Spinal cord (tissue), 10 donors: Measurements from ENCODE around the gene SLC25A23. TPM values are rescaled to one million over a fixed set of nuclear protein-coding genes. Genes with fewer than 3 reads are reported as not detected.

Experiments
- DNase-seq, 6 donors: peaks; one replicate each; pipeline versions ENCODE4 v3.0.0 to v3.0.0-alpha.2; 2013 to 2015; ENCODE audit warnings: low spot score in 6 of 6, low read depth in 4 of 6
- H3K27ac ChIP-seq: one replicate; pipeline ENCODE4 v1.5.1; 2013; ENCODE audit warnings: low read depth, low read length, control low read depth
- H3K27me3 ChIP-seq: one replicate; pipeline ENCODE4 v1.6.1; 2013; ENCODE audit warnings: low read length; ENCODE audit not compliant: control insufficient read depth, insufficient read depth
- H3K36me3 ChIP-seq: one replicate; pipeline ENCODE4 v1.6.1; 2013; ENCODE audit warnings: low read length; ENCODE audit not compliant: control insufficient read depth, insufficient read depth
- H3K4me1 ChIP-seq: one replicate; pipeline ENCODE4 v1.6.1; 2013; ENCODE audit warnings: low read length; ENCODE audit not compliant: control insufficient read depth, insufficient read depth
- H3K4me3 ChIP-seq: one replicate; pipeline ENCODE4 v1.5.1; 2013; ENCODE audit warnings: low read depth, low read length, control low read depth
- H3K9me3 ChIP-seq: one replicate; pipeline ENCODE4 v1.6.1; 2013; ENCODE audit warnings: low read length; ENCODE audit not compliant: control insufficient read depth, insufficient read depth
- WGBS: methylation state at CpG from one replicate; pipeline ENCODE4 v1.1.5; 2013; ENCODE audit warnings: missing lambda C conversion rate; ENCODE audit not compliant: insufficient coverage; 5-methylcytosine and 5-hydroxymethylcytosine counted together
- polyA plus RNA-seq, 2 donors: library from polyadenylated mRNA; unstranded; fragments of 120-200 nt; gene quantifications; one replicate each; pipeline ENCODE4 v1.2.1, GENCODE V29; 2013; ENCODE audit not compliant: insufficient read length in 2 of 2
- total RNA-seq, 2 donors: library from RNA; depleted of rRNA in 1 of 2; stranded (reverse); fragments of 120-200 nt in 1 of 2; fragments of >200 nt in 1 of 2; gene quantifications; one replicate each; pipeline versions ENCODE4 v1.2.3 to v1.2.4, GENCODE V29; 2013 to 2014
- donor health status: healthy.

The SLC25A23 gene
- total and polyA plus RNA-seq, 4 donors = 57.9 to 220 (median 108) TPM

DNA sequence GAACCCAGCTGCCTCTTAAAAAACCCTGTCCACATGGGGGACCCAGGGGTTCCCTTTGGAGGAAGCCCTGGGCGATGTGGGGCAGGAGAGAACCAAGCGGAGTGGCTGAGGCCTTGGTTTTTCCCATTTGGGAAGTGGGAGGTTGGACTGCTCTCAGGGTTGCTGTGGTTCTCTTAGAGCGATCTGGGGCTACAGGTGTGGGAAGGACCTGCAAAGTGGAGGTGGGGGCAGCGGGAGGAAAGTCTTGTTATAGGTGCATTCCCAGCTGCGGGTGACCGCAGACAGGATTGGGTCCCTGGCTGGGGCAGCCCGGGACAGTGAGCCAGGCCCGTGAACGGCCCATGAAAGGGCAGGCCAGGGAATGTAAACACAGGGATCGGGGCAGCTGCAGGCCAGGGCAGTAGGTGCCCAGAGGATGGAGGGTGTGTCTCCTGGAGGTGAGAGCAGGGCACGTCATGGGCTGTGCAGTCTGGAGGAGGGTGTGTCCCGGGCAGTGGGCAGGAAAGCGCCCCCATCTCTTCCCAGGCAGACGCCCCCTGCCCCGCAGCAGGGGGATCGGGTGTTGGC is 814 bp downstream of the SLC25A23 start:
- Histone ChIP-seq H3K4me3 (peak overlapping the region; percentile 50), H3K36me3 (peaks cover 43% of the 10 kb centered on the region), H3K9me3 (peaks cover 8% of the 10 kb centered on the region), H3K27ac (no peak overlapping the region), H3K4me1 (peaks cover 17% of the 10 kb centered on the region), H3K27me3 (peaks cover 10% of the 10 kb centered on the region)
- no peak for DNase-seq
- WGBS = 31% methylated on average over 16 of the region's 16 CpGs

DNA sequence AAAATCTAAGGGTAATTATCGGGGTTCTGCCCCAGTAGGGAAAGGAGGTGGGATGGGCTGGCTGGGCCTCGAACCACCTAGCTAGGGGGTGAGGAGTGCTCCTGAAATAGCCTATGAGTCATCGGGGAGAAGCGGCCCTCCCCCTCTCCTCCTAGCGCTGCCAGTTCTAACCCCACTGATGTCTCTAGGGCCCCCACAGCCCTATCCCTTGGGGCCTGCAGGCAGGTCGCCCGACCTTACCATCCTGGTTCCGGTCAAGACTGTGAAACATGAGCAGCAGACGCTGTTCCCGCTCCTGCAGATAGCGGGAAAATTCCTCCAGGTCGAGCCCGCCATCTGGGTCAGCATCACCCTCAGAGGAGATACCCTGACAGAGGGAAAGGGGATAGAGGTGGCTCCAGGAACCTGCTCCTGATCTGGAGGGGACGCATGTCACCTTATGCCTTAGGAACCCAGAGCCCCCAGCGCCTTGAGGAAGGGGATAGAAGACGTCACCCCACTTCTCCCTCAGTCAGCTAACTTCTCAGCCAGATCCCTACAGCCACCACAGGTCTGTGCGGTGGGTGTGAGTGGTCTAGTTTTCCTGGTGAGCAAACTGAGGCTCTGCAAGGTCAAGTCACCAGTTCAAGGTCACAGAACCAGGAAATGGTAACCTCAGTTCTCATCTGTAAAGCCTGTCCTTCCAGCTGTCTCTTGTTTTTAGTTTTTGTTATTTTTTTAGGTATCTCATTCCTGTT is 1.5 kb downstream of the SLC25A23 start:
- 88% methylated on average over 12 of the region's 17 CpGs for WGBS
- H3K4me3 ChIP-seq = no peak overlapping the region
- peaks cover 17% of the 10 kb centered on the region for H3K4me1 ChIP-seq
- H3K9me3 ChIP-seq = peaks cover 8% of the 10 kb centered on the region
- H3K36me3 ChIP-seq = peaks cover 50% of the 10 kb centered on the region
- no peak overlapping the region for H3K27ac ChIP-seq
- DNase-seq = no peak
- peaks cover 6% of the 10 kb centered on the region for H3K27me3 ChIP-seq

DNA sequence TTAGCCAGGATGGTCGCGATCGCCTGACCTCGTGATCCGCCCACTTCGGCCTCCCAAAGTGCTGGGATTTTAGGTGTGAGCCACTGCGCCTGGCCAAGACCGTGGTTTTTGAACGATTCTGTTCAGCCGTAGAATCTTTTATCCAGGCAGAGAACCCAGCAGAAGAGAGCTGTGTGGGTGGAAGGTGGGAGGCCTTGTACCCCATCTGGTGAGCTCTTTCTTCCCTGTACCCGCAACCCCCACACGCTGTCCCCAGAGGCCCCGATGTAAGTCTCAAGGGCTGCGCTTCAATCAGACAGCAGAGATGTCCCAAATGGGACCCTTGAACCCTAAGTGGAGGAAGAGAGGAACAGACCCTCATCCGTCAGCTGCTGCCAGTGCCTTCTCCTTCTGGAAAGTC is 3.7 kb downstream of the SLC25A23 start:
- peaks cover 16% of the 10 kb centered on the region for H3K4me1 ChIP-seq
- H3K36me3 ChIP-seq = peaks cover 65% of the 10 kb centered on the region
- no peaks in the 10 kb centered on the region for H3K27me3 ChIP-seq
- H3K4me3 ChIP-seq = no peak overlapping the region
- H3K27ac ChIP-seq = no peak overlapping the region
- no peak for DNase-seq
- peaks cover 8% of the 10 kb centered on the region for H3K9me3 ChIP-seq
- WGBS = 97% methylated on average over 11 of the region's 15 CpGs

DNA sequence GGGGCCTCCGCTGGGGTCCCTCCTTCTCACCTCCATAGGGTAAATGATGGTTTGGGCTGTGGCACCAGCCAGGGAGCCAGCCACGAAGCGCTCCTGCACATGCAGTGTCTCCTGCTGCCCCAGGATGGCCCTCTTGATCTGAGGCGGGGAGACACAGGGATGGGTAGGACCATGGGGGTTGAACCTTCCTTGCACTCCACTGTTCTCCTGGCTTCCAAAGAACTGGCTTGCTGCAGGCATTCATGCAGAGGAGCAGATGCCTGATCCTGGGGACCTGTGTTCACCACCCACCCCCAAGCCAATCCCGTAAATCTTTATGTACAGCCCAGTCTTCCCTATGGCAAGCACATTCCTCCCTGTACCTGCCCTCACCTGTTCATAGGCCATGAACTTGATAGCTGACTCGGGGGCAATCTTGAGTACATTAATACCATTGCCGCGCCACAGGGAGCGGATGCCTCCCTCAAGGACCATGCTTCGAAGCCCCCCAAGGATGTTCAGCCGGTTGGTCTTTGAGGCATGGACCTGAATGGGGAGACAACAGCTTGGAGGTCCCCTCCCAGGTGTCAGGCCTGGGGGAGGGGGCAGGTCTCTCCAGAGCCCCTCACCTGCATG is 5.5 kb downstream of the SLC25A23 start:
- WGBS = 96% methylated on average over 10 of the region's 11 CpGs
- no peak overlapping the region for H3K4me3 ChIP-seq
- H3K27ac ChIP-seq = no peak overlapping the region
- no peaks in the 10 kb centered on the region for H3K27me3 ChIP-seq
- H3K9me3 ChIP-seq = peaks cover 8% of the 10 kb centered on the region
- H3K36me3 ChIP-seq = peaks cover 78% of the 10 kb centered on the region
- H3K4me1 ChIP-seq = peaks cover 11% of the 10 kb centered on the region
- DNase-seq = no peak

DNA sequence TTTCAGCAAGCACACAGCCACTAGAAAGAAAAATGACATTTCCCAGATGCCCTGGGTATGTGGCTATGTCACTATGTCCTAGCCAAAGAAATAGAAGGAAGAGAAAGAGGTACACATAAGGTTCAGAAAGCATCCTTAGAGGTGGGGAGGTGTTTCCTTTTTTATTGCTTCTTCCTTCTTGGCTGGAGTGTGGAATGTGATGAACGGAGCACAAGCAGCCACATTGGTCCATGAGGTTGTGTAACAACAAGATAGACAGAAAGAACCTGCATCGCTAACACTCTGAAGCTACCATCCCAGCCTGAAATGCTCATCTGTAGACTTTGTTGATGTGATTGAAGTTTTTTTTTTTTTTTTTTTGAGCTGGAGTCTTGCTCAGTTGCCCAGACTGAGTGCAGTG is 6.7 kb downstream of the SLC25A23 start:
- no peak overlapping the region for H3K27ac ChIP-seq
- no CpG with 5 or more reads among the region's 2 CpGs for WGBS
- no peak overlapping the region for H3K4me3 ChIP-seq
- peaks cover 8% of the 10 kb centered on the region for H3K9me3 ChIP-seq
- no peak for DNase-seq
- H3K4me1 ChIP-seq = peaks cover 1% of the 10 kb centered on the region
- peaks cover 76% of the 10 kb centered on the region for H3K36me3 ChIP-seq
- H3K27me3 ChIP-seq = no peaks in the 10 kb centered on the region

DNA sequence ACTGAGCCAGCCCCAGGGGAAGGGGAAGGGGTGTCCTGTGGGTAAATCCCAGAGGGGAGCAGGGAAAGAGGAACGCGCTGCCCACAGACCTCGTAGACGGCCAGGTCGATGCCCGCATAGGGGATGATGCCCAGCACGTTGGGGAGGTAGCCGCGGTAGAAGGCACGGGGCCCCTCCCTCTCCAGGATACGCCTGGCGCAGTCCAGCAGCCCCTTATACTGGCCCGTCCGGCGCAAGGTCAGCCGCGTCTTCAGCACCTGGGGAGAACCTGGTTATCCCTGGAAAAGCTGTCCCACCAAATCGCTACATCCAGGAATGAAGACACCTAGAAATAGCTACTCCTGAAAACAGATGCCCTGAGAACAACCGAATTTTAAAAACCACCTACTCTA is 7.4 kb downstream of the SLC25A23 start:
- Histone ChIP-seq H3K27me3 (no peaks in the 10 kb centered on the region), H3K9me3 (peaks cover 8% of the 10 kb centered on the region), H3K4me3 (no peak overlapping the region), H3K4me1 (no peaks in the 10 kb centered on the region), H3K36me3 (peaks cover 76% of the 10 kb centered on the region), H3K27ac (no peak overlapping the region)
- DNase-seq = no peak
- WGBS = 97% methylated on average over 19 of the region's 19 CpGs

DNA sequence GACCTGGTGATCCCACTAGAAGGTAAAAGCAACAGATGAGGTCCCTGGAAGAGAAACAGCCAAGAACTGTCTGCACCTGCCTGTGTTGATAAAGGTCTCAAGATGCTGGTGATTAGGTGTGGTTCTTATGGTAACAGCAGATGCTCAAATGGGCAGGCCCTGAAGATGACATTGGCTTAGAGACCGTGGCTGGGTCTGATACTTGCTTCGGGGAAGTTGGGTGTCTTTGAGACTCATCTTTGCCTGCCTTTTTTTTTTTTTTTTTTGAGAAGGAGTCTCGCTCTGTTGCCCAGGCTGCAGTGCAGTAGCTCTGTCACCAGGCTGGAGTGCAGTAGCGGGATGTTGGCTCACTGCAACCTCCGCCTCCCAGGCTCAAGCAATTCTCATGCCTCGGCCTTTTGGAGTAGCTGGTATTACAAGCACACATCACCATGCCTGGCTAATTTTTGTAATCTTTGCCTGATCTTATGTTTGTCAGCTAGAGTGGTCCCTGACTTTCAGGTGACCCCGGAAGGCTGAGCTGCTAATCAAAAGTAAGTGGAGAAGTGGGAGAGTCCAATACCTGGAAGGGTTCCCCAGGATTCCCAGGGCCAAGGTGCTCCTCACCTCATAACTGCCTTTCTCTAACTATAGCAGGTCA is 7.9 kb downstream of the SLC25A23 start:
- WGBS = 92% methylated on average over 3 of the region's 7 CpGs
- no peak overlapping the region for H3K4me3 ChIP-seq
- H3K36me3 ChIP-seq = peaks cover 72% of the 10 kb centered on the region
- peaks cover 8% of the 10 kb centered on the region for H3K9me3 ChIP-seq
- no peak for DNase-seq
- H3K27me3 ChIP-seq = no peaks in the 10 kb centered on the region
- H3K4me1 ChIP-seq = no peaks in the 10 kb centered on the region
- no peak overlapping the region for H3K27ac ChIP-seq

DNA sequence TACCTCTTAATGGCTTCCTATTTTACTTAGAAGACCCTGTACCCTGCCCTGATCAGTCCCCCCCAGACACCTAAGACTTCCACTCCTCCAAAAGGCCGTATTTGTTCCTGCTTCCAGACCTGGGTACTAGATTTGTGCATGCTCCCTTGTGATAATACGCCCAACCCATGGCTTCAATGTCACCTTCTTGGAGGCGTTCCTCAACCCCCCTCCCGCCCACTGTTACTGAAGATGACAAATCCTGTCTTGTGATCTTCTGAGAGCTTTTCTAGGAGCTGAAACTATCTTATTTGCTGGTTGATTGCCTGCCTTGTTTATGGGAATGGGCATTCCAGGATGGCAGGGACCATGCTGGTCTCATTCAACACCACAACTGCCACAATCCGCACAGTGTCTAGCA is 9.4 kb downstream of the SLC25A23 start:
- peaks cover 8% of the 10 kb centered on the region for H3K9me3 ChIP-seq
- H3K4me1 ChIP-seq = no peaks in the 10 kb centered on the region
- no peak overlapping the region for H3K4me3 ChIP-seq
- WGBS = 71% methylated on average over 1 of the region's 5 CpGs
- H3K27ac ChIP-seq = no peak overlapping the region
- H3K36me3 ChIP-seq = peaks cover 66% of the 10 kb centered on the region
- DNase-seq = no peak
- no peaks in the 10 kb centered on the region for H3K27me3 ChIP-seq

DNA sequence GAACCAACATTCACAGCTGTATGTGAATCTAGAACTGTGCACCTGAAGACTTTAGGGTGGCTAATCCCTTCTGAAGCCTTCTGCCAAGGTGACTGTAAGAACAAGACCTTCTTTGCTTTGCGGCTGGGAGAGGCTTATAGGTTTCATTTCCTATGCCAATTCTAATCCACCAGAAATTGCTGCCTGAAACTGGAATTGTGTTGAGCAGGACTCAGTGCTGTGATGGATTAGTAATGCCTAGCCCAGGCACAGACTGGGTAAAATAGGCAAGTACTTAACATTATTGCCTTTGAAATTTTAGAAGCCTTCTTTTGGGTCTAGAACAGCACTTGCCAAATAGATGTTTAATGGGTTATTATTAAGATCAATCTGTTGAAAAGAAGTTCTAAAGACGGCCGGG is 11.5 kb downstream of the SLC25A23 start:
- Histone ChIP-seq H3K36me3 (peaks cover 57% of the 10 kb centered on the region), H3K27me3 (no peaks in the 10 kb centered on the region), H3K4me1 (no peaks in the 10 kb centered on the region), H3K27ac (no peak overlapping the region), H3K9me3 (no peaks in the 10 kb centered on the region), H3K4me3 (no peak overlapping the region)
- WGBS = 85% methylated on average over 2 of the region's 3 CpGs
- no peak for DNase-seq
